SK-N-SH treated with all-trans-retinoic acid at 6 μM for 48 hours (cell line): ENCODE measurements around the gene BNC2.

Source experiments
- ARNTL ChIP-seq: fragments of 450-650 bp; formaldehyde crosslinking; IDR thresholded peaks from 2 replicates; pipeline ENCODE4 v1.5.0; 2020; ENCODE audit warnings: low read depth, mild to moderate bottlenecking, moderate library complexity, borderline replicate concordance
- CREB5 ChIP-seq: fragments of 250-450 bp; sonication (Bioruptor Pico); IDR thresholded peaks from 2 replicates; pipeline ENCODE4 v1.5.1; 2020; ENCODE audit warnings: low read depth, mild to moderate bottlenecking, moderate library complexity
- ISL1 ChIP-seq: fragments of 250-450 bp; sonication (Bioruptor Pico); IDR thresholded peaks from 2 replicates; pipeline ENCODE4 v2.1.2; 2022; ENCODE audit warnings: mild to moderate bottlenecking, moderate library complexity
- OSR1 ChIP-seq: fragments of 250-450 bp; sonication (Bioruptor Pico); IDR thresholded peaks from 2 replicates; pipeline ENCODE4 v1.8.0; 2022; ENCODE audit warnings: moderate library complexity, mild to moderate bottlenecking, inconsistent platforms
- POU6F1 ChIP-seq: fragments of 250-450 bp; sonication (Bioruptor Pico); IDR thresholded peaks from 2 replicates; pipeline ENCODE4 v1.8.0; 2021; ENCODE audit warnings: low read depth, mild to moderate bottlenecking, moderate library complexity, borderline replicate concordance
- RARB ChIP-seq: fragments of 250-450 bp; sonication (Bioruptor Pico); IDR thresholded peaks from 2 replicates; pipeline ENCODE4 v1.8.0; 2021; ENCODE audit warnings: mild to moderate bottlenecking, moderate library complexity
- TCF4 ChIP-seq: fragments of 250-450 bp; sonication (Bioruptor Pico); IDR thresholded peaks from 2 replicates; pipeline ENCODE4 v1.8.0; 2021; ENCODE audit warnings: mild to moderate bottlenecking, moderate library complexity, borderline replicate concordance
- TSHZ2 ChIP-seq: fragments of 250-450 bp; sonication (Bioruptor Pico); IDR thresholded peaks from 2 replicates; pipeline ENCODE4 v1.5.0; 2020; ENCODE audit warnings: mild to moderate bottlenecking, moderate library complexity
- ZNF70 ChIP-seq: fragments of 450-650 bp; formaldehyde crosslinking; IDR thresholded peaks from 2 replicates; pipeline ENCODE4 v1.5.0; 2020; ENCODE audit warnings: mild to moderate bottlenecking, moderate library complexity

GRCh38 chr9:16385590-16385989 lies 484.9 kb downstream of the BNC2 start:
- TF ChIP-seq ARNTL (CRISPR knock-in tag): no peak
- no peak for TF ChIP-seq TSHZ2 (CRISPR knock-in tag)
- TF ChIP-seq ZNF70 (CRISPR knock-in tag): no peak
- TF ChIP-seq RARB (CRISPR knock-in tag): no peak
- no peak for TF ChIP-seq CREB5
- no peak for TF ChIP-seq TCF4 (CRISPR knock-in tag)
- TF ChIP-seq OSR1 (CRISPR knock-in tag): no peak
- TF ChIP-seq POU6F1 (CRISPR knock-in tag): no peak
- peak; percentile 36; the same call in 1 of the 2 replicates for TF ChIP-seq ISL1 (CRISPR knock-in tag)
